ENCODE results near the gene LYSMD1. TPM values are rescaled to one million over a fixed set of nuclear protein-coding genes. Genes with fewer than 3 reads are reported as not detected.

The LYSMD1 gene
- total and polyA plus RNA-seq, 2 of the 4 experiments (the other 2 are of a cell fraction), result 5.9 to 10.4 TPM

DNA sequence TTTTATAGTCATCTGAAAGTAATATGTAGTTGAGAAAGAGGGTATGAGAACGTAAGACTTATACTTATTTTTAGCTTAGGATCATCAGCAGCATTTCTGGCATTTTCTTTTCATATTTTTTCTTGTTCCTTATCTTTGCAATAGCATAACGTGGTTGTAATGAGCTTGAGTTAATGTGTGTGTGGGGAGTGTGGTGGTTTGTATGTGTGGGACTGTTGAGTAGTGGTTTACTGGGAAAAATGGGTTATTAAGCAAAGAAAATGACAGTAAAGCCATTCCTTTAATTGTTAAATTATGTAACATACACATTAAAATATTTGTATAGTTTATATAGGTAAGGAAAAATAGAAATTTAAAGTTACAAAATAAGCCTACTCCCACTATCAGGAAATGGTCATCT, 47.9 kb upstream of the LYSMD1 start (continued):
- TF ChIP-seq, protein P1, sequence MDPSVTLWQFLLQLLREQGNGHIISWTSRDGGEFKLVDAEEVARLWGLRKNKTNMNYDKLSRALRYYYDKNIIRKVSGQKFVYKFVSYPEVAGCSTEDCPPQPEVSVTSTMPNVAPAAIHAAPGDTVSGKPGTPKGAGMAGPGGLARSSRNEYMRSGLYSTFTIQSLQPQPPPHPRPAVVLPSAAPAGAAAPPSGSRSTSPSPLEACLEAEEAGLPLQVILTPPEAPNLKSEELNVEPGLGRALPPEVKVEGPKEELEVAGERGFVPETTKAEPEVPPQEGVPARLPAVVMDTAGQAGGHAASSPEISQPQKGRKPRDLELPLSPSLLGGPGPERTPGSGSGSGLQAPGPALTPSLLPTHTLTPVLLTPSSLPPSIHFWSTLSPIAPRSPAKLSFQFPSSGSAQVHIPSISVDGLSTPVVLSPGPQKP (IDR thresholded peaks at IDR 0.05; ENCODE audit: borderline replicate concordance, low read depth, low read length), result no peak
- no peak for TF ChIP-seq USF2 (IDR thresholded peaks at IDR 0.05; ENCODE audit: low read depth, low read length)

Measured in IMR-90 (cell line).